H9 (cell line): ENCODE data around the gene ETHE1. TPM values are rescaled to one million over a fixed set of nuclear protein-coding genes. Genes with fewer than 3 reads are reported as not detected.

Source experiments
- DNase-seq: peaks from one replicate; pipeline ENCODE4 v3.0.0-alpha.2; 2017
- H2AFZ ChIP-seq: one replicate; pipeline ENCODE4 v1.6.1; 2013; ENCODE audit warnings: mild to moderate bottlenecking, low read length, control low read depth, moderate library complexity
- H2AK5ac ChIP-seq: 2 replicates; pipeline ENCODE4 v1.6.1; 2013; ENCODE audit warnings: low read length, control low read depth, mixed read lengths; ENCODE audit not compliant: insufficient read length
- H2BK120ac ChIP-seq: one replicate; pipeline ENCODE4 v1.6.1; 2013; ENCODE audit warnings: low read depth, mild to moderate bottlenecking, low read length, control low read depth, inconsistent platforms; ENCODE audit not compliant: poor library complexity, severe bottlenecking
- H2BK12ac ChIP-seq: 2 replicates; pipeline ENCODE4 v1.6.1; 2013; ENCODE audit warnings: low read length, control low read depth, mixed read lengths, low read depth; ENCODE audit not compliant: insufficient read length
- H2BK15ac ChIP-seq: 2 replicates; pipeline ENCODE4 v1.6.1; 2013; ENCODE audit warnings: low read depth, low read length, control low read depth
- H2BK20ac ChIP-seq: one replicate; pipeline ENCODE4 v1.6.1; 2013; ENCODE audit warnings: low read depth, mild to moderate bottlenecking, low read length, control low read depth, inconsistent platforms; ENCODE audit not compliant: poor library complexity, severe bottlenecking
- H2BK5ac ChIP-seq: 2 replicates; pipeline ENCODE4 v1.6.1; 2013; ENCODE audit warnings: low read length, control low read depth, mixed read lengths; ENCODE audit not compliant: insufficient read length
- H3K14ac ChIP-seq: 2 replicates; pipeline ENCODE4 v1.6.1; 2013; ENCODE audit warnings: low read length, control low read depth; ENCODE audit not compliant: insufficient read depth
- H3K18ac ChIP-seq: 2 replicates; pipeline ENCODE4 v1.6.1; 2013; ENCODE audit warnings: low read depth, mild to moderate bottlenecking, mixed read lengths, low read length, control low read depth; ENCODE audit not compliant: insufficient read length
- H3K23ac ChIP-seq: 2 replicates; pipeline ENCODE4 v1.6.1; 2013; ENCODE audit warnings: low read length, control low read depth, mixed read lengths, low read depth; ENCODE audit not compliant: insufficient read length
- H3K23me2 ChIP-seq: 2 replicates; pipeline ENCODE4 v1.6.1; 2013; ENCODE audit warnings: low read depth, mild to moderate bottlenecking, mixed read lengths, low read length, control low read depth; ENCODE audit not compliant: insufficient read length, poor library complexity, severe bottlenecking
- H3K27ac ChIP-seq: 2 replicates; pipeline ENCODE4 v1.5.1; 2013; ENCODE audit warnings: low read length, control low read depth, mixed read lengths, low read depth; ENCODE audit not compliant: insufficient read length
- H3K27me3 ChIP-seq: 2 replicates; pipeline ENCODE4 v1.6.1; 2013; ENCODE audit warnings: low read length, control low read depth, inconsistent platforms; ENCODE audit not compliant: insufficient read depth
- H3K4ac ChIP-seq: 2 replicates; pipeline ENCODE4 v1.6.1; 2013; ENCODE audit warnings: low read depth, mild to moderate bottlenecking, control low read depth, inconsistent platforms, low read length, moderate library complexity
- H3K4me1 ChIP-seq: 2 replicates; pipeline ENCODE4 v1.6.1; 2013; ENCODE audit warnings: low read length, control low read depth, inconsistent platforms; ENCODE audit not compliant: insufficient read depth
- H3K4me2 ChIP-seq: 2 replicates; pipeline ENCODE4 v1.6.1; 2013; ENCODE audit warnings: low read length, control low read depth, mixed read lengths; ENCODE audit not compliant: insufficient read length, insufficient read depth
- H3K56ac ChIP-seq: 2 replicates; pipeline ENCODE4 v1.6.1; 2013; ENCODE audit warnings: low read depth, mild to moderate bottlenecking, mixed read lengths, low read length, control low read depth; ENCODE audit not compliant: insufficient read length
- H3K79me1 ChIP-seq: 2 replicates; pipeline ENCODE4 v1.6.1; 2013; ENCODE audit warnings: low read depth, mild to moderate bottlenecking, moderate library complexity, low read length, control low read depth, inconsistent platforms; ENCODE audit not compliant: insufficient read depth, poor library complexity, severe bottlenecking
- H3K79me2 ChIP-seq: 2 replicates; pipeline ENCODE4 v1.6.1; 2013; ENCODE audit warnings: low read length, control low read depth, inconsistent platforms; ENCODE audit not compliant: insufficient read depth
- H3K9ac ChIP-seq: 2 replicates; pipeline ENCODE4 v1.6.1; 2013; ENCODE audit warnings: low read length, control low read depth, mixed read lengths; ENCODE audit not compliant: insufficient read length; ENCODE audit errors: extremely low read depth
- H3K9me3 ChIP-seq: one replicate; pipeline ENCODE4 v1.6.1; 2013; ENCODE audit warnings: low read depth, low read length, inconsistent platforms; ENCODE audit not compliant: control insufficient read depth
- H3T11ph ChIP-seq: one replicate; pipeline ENCODE4 v1.6.1; 2013; ENCODE audit warnings: mild to moderate bottlenecking, low read length, control low read depth, inconsistent platforms
- H4K20me1 ChIP-seq: one replicate; pipeline ENCODE4 v1.6.1; 2013; ENCODE audit not compliant: control insufficient read depth, insufficient read length, insufficient read depth
- H4K5ac ChIP-seq: 2 replicates; pipeline ENCODE4 v1.6.1; 2013; ENCODE audit warnings: low read depth, mild to moderate bottlenecking, mixed read lengths, low read length, control low read depth; ENCODE audit not compliant: insufficient read length
- H4K8ac ChIP-seq: replicated peaks from 2 replicates; pipeline ENCODE4 v1.6.1; 2013; ENCODE audit warnings: low read length, control low read depth, mixed read lengths, low read depth; ENCODE audit not compliant: insufficient read length
- H4K91ac ChIP-seq: 2 replicates; pipeline ENCODE4 v1.6.1; 2013; ENCODE audit warnings: low read depth, mild to moderate bottlenecking, moderate library complexity, mixed read lengths, low read length, control low read depth; ENCODE audit not compliant: insufficient read length
- H3K27ac Mint-ChIP-seq, 3 experiments: 2 replicates in 2 of 3; 3 replicates in 1 of 3; pipeline ENCODE4 v1.8.0; 2020 to 2021; ENCODE audit warnings: mixed read lengths in 3 of 3, mild to moderate bottlenecking in 1 of 3, moderate library complexity in 1 of 3
- H3K27me3 Mint-ChIP-seq: 2 replicates; pipeline ENCODE4 v1.8.0; 2021; ENCODE audit warnings: low read depth, mild to moderate bottlenecking, moderate library complexity, mixed read lengths
- H3K36me3 Mint-ChIP-seq, 3 experiments: 2 replicates in 2 of 3; 3 replicates in 1 of 3; pipeline ENCODE4 v1.8.0; 2020 to 2021; ENCODE audit warnings: low read depth in 3 of 3, mixed read lengths in 3 of 3; ENCODE audit not compliant: insufficient read depth in 1 of 3
- H3K4me1 Mint-ChIP-seq, 2 experiments: 2 replicates each; pipeline ENCODE4 v1.8.0; 2020; ENCODE audit warnings: mixed read lengths in 2 of 2
- H3K4me3 Mint-ChIP-seq, 2 experiments: 2 replicates in 1 of 2; 3 replicates in 1 of 2; pipeline ENCODE4 v1.8.0; 2020 to 2021; ENCODE audit warnings: mild to moderate bottlenecking in 2 of 2, mixed read lengths in 2 of 2, moderate library complexity in 1 of 2
- H3K9me3 Mint-ChIP-seq, 2 experiments: 2 replicates in 1 of 2; 3 replicates in 1 of 2; pipeline ENCODE4 v1.8.0; 2020; ENCODE audit warnings: mild to moderate bottlenecking in 2 of 2, mixed read lengths in 2 of 2, moderate library complexity in 1 of 2
- CTCF ChIP-seq: fragments of 200-600 bp; sonication (generic); conservative IDR thresholded peaks from 3 replicates; pipeline ENCODE4 v1.8.0; 2021; ENCODE audit warnings: antibody characterized with exemption, mild to moderate bottlenecking
- whole genome bisulfite sequencing: extraction: QIAGEN DNeasy Blood & Tissue Kit; methylation state at CpG from one replicate; pipeline ENCODE4 v1.1.7; 2013; ENCODE audit warnings: missing lambda C conversion rate, low lambda C conversion rate, mixed read lengths; ENCODE audit not compliant: insufficient read length; ENCODE audit errors: extremely low coverage; 5-methylcytosine and 5-hydroxymethylcytosine counted together
- total RNA-seq: library from RNA; stranded (reverse); gene quantifications from 2 replicates; pipeline ENCODE4 v1.2.1, GENCODE V29; 2021

The ETHE1 gene
- total RNA-seq, 1 experiment from 2014 or later: 18.8 TPM

- H2AK5ac ChIP-seq: no peak overlapping the region
- H3K56ac ChIP-seq: no peak overlapping the region
- H3K27ac ChIP-seq: no peak overlapping the region
- no peak overlapping the region for H4K8ac ChIP-seq
- H3K79me1 ChIP-seq: no peaks in the 10 kb centered on the region
- no peak overlapping the region for H3K4me2 ChIP-seq
- no peak overlapping the region for H2BK12ac ChIP-seq
- H2BK15ac ChIP-seq: no peak overlapping the region
- H2BK5ac ChIP-seq: no peak overlapping the region
- no peak for DNase-seq
- no peak overlapping the region for H3T11ph ChIP-seq
- no peaks in the 10 kb centered on the region for H3K4me1 ChIP-seq
- H3K27me3 ChIP-seq: peaks cover 4% of the 10 kb centered on the region; the same call in 1 of the 2 replicates
- no peak overlapping the region for H2AFZ ChIP-seq
- Mint-ChIP-seq H3K27ac (peak overlapping the region in 1 of 3 experiments; percentile 60; a peak in 3 of 7 replicates), H3K27me3 (peaks cover 12% of the 10 kb centered on the region), H3K36me3 (peaks cover 2 to 11% (median 10%) of the 10 kb centered on the region in 3 experiments; a peak in 6 of 7 replicates), H3K4me3 (no peak overlapping the region), H3K9me3 (no peaks in the 10 kb centered on the region), H3K4me1 (peaks cover 10 to 27% of the 10 kb centered on the region in 2 experiments; a peak in 3 of 4 replicates)
- no peak overlapping the region for H3K23ac ChIP-seq
- H4K5ac ChIP-seq: no peak overlapping the region
- H3K9me3 ChIP-seq: no peaks in the 10 kb centered on the region
- no peak overlapping the region for H3K4ac ChIP-seq
- H3K79me2 ChIP-seq: no peaks in the 10 kb centered on the region
- no peak overlapping the region for H3K14ac ChIP-seq
- H3K18ac ChIP-seq: no peak overlapping the region
- no peak overlapping the region for H2BK120ac ChIP-seq
- TF ChIP-seq CTCF: no peak
- no peak overlapping the region for H3K9ac ChIP-seq
- no peak overlapping the region for H4K91ac ChIP-seq
- no CpG with 5 or more reads among the region's 3 CpGs for WGBS
- H4K20me1 ChIP-seq: no peaks in the 10 kb centered on the region
- H2BK20ac ChIP-seq: no peak overlapping the region
- H3K23me2 ChIP-seq: peaks cover 12% of the 10 kb centered on the region
These were observed 28.0 kb downstream of the ETHE1 start for GRCh38 chr19:43499042-43499441.
